BE2C (cell line): Measurements from ENCODE around the gene REL.

Experiments used
- DNase-seq: peaks from one replicate; pipeline ENCODE4 v3.0.0-alpha.2; 2020
- H3K27me3 ChIP-seq: fragments of 250-450 bp; sonication (Bioruptor Pico); 2 replicates; pipeline ENCODE4 v1.5.1; 2020; ENCODE audit warnings: mild to moderate bottlenecking
- H3K36me3 ChIP-seq: fragments of 250-450 bp; sonication (Bioruptor Pico); 2 replicates; pipeline ENCODE4 v1.5.1; 2020; ENCODE audit warnings: mild to moderate bottlenecking
- H3K4me1 ChIP-seq: fragments of 250-450 bp; sonication (Bioruptor Pico); 2 replicates; pipeline ENCODE4 v1.5.1; 2020
- H3K4me3 ChIP-seq: 2 replicates; pipeline ENCODE4 v1.5.1; 2011; ENCODE audit warnings: low read depth, low read length
- H3K9me3 ChIP-seq: fragments of 250-450 bp; sonication (Bioruptor Pico); 2 replicates; pipeline ENCODE4 v1.5.1; 2020
- TF ChIP-seq, protein P1 (sequence below): IDR thresholded peaks from 2 replicates; pipeline ENCODE4 v1.5.1; 2012; ENCODE audit warnings: mild to moderate bottlenecking, low read depth, low read length

The REL gene

DNA sequence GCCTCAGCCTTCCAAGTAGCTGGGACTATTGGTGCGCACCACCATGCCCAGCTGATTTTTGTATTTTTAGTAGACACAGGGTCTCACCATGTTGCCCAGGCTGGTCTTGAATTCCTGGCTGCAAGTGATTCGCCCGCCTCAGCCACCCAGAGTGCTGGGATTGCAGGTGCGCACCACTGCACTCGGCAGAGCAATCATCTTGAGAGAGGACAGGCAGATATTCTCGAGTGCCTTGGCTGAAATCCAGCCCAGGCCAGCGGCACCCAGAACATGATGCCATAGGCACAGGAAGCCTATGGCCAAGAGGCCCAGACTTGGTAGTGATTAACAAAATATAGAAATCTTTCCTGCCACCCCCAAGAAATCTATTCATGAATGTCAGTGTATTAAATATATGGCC is 78.1 kb downstream of the REL start:
- H3K4me3 ChIP-seq, result no peak overlapping the region
- H3K36me3 ChIP-seq, result no peaks in the 10 kb centered on the region

DNA sequence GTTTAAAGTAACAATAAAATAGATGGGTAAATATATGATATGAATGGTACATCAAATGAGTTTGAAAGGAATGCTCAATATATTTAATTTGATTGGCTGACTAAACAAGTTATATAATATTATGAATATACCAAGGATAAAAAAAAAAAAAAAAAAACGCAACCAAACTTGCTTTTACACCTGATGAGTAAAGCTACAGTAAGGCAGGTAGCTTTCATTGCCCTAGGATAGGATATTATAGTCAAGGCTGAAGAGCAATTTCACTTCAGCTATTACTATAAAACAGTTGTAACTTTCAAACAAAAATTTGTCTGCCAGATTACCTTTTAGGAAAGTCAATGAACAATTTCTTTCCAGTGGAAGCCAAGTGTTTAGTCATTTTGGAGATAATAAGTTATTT is 79.3 kb downstream of the REL start:
- Histone ChIP-seq H3K36me3 (no peaks in the 10 kb centered on the region), H3K4me3 (no peak overlapping the region), H3K27me3 (no peaks in the 10 kb centered on the region), H3K9me3 (no peaks in the 10 kb centered on the region), H3K4me1 (no peaks in the 10 kb centered on the region)
- TF ChIP-seq, protein P1, sequence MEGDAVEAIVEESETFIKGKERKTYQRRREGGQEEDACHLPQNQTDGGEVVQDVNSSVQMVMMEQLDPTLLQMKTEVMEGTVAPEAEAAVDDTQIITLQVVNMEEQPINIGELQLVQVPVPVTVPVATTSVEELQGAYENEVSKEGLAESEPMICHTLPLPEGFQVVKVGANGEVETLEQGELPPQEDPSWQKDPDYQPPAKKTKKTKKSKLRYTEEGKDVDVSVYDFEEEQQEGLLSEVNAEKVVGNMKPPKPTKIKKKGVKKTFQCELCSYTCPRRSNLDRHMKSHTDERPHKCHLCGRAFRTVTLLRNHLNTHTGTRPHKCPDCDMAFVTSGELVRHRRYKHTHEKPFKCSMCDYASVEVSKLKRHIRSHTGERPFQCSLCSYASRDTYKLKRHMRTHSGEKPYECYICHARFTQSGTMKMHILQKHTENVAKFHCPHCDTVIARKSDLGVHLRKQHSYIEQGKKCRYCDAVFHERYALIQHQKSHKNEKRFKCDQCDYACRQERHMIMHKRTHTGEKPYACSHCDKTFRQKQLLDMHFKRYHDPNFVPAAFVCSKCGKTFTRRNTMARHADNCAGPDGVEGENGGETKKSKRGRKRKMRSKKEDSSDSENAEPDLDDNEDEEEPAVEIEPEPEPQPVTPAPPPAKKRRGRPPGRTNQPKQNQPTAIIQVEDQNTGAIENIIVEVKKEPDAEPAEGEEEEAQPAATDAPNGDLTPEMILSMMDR, result no peak
- DNase-seq, result no peak

More for the DNA sequence above, 78.1 kb downstream of the REL start:
- DNase-seq, result no peak
- H3K9me3 ChIP-seq, result no peaks in the 10 kb centered on the region
- H3K4me1 ChIP-seq, result no peaks in the 10 kb centered on the region
- no peaks in the 10 kb centered on the region for H3K27me3 ChIP-seq
- TF ChIP-seq, protein P1, result no peak

DNA sequence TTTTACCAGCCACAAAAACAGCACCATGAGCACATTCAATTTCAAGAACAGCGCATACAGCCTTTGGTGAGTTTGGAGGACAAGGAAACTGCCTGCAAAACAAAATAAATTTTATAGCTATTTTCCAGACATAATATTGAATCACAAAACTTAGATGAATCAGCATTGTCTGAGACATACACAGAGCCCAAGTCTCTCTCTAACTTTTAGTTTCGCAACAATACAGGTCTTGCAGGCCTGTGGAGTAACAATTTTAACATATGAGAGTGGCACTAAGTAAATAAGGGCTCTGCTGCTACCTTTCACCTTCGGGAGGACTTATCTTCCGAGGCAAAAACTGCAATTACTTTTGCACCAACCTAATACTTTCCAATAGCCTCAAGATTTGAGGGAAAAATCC is 80.1 kb downstream of the REL start:
- H3K27me3 ChIP-seq, result no peaks in the 10 kb centered on the region
- TF ChIP-seq, protein P1, result no peak

DNA sequence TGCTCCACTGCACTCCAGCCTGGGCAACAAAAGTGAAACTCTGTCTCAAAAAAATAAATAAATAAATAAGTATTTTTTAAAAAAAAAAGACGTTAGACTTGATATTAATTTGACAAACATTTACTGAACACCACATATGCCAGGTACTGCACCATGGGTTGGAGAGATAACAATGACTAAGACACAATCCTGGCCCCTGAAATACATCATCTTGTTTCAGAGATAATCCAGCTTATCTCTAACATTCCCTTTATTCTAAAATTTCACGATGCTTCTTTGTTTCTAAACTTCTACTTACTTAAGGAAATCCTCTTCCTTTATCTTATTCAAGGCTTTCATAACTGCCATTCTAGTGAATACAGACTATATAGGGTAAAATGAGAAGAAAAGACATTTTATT is 81.2 kb downstream of the REL start:
- H3K36me3 ChIP-seq, result no peaks in the 10 kb centered on the region
- no peaks in the 10 kb centered on the region for H3K4me1 ChIP-seq
- DNase-seq, result no peak
- H3K4me3 ChIP-seq, result no peak overlapping the region
- TF ChIP-seq, protein P1, result no peak
- H3K9me3 ChIP-seq, result no peaks in the 10 kb centered on the region
- no peaks in the 10 kb centered on the region for H3K27me3 ChIP-seq

More for the DNA sequence above, 80.1 kb downstream of the REL start:
- Histone ChIP-seq H3K36me3 (no peaks in the 10 kb centered on the region), H3K4me3 (no peak overlapping the region), H3K9me3 (no peaks in the 10 kb centered on the region), H3K4me1 (no peaks in the 10 kb centered on the region)
- no peak for DNase-seq

DNA sequence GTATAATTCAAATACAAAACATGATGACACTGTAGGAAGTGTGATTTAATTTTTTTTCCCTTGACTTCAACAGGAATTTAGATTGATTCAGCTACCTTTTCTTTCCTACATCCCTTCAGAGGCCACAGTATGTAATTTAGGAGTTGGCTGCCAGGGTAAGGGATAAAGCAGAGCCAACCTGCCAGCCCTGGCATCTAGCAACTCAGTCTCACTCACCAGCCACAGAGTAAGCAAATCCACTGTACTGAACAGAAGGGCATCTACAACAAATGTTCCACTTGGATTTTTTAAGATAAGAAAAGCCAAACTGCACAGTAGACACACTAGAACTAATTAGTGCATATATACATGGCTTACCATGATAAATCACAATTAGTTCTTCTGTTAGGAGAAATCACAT is 81.8 kb downstream of the REL start:
- no peaks in the 10 kb centered on the region for H3K36me3 ChIP-seq
- no peaks in the 10 kb centered on the region for H3K9me3 ChIP-seq
- TF ChIP-seq, protein P1, result no peak
- no peaks in the 10 kb centered on the region for H3K4me1 ChIP-seq
- no peak overlapping the region for H3K4me3 ChIP-seq
- no peaks in the 10 kb centered on the region for H3K27me3 ChIP-seq
- no peak for DNase-seq

DNA sequence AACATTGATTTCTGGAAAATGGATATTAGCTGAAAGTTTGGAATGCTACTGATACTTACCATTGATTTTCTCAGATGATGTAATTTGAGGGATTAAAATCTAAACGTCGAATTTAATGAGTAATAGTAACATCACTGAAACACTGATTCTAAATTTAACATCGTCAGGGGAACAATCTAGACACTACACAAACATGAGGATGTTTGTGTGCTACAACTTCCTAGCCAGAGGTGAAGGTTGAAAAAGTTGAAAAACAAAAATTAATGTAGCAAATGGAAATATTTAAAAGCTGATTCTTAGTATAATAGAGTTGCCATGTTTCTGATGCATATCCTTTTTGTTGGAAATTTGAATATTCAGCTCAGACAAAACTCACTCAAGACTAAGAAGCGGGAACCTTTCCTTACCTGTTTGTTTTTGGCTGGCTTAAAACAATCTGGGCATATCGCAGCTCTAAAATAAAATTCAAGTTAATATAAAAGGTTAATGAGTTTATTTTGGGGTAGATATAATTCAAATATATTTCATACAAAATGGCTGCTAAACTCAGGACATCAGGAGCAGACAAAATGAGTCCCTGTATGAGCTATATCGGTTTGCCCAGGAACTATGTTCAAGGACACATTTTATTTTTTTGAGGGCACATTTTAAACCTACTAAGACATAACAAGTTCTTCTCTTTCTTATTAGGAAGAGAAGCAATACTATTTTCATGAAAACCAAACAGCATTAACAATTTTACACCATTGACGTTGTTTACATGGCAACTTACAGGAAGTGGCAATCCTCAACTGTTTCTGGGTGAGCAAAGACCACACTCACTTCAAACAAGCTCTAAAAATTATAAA is 83.5 kb downstream of the REL start:
- no peaks in the 10 kb centered on the region for H3K27me3 ChIP-seq
- no peak for DNase-seq
- H3K4me3 ChIP-seq, result no peak overlapping the region
- no peaks in the 10 kb centered on the region for H3K9me3 ChIP-seq
- H3K36me3 ChIP-seq, result no peaks in the 10 kb centered on the region
- H3K4me1 ChIP-seq, result no peaks in the 10 kb centered on the region
- TF ChIP-seq, protein P1, result no peak
